Activated CD4-positive, CD25-positive, alpha-beta regulatory T cell treated with anti-CD3 and anti-CD28 coated beads, Interleukin-2, amount 50 U/mL, for 24 hours (primary cell): ENCODE results near the gene KCND3.

Experiments
- ATAC-seq, 2 donors: fragments of 150-1000 bp; cut with Tn5 transposase; one replicate each; pipeline ENCODE4 v1.10.0; 2021; ENCODE audit warnings: mild to moderate bottlenecking in 1 of 2, moderate library complexity in 1 of 2

KCND3 gene

DNA sequence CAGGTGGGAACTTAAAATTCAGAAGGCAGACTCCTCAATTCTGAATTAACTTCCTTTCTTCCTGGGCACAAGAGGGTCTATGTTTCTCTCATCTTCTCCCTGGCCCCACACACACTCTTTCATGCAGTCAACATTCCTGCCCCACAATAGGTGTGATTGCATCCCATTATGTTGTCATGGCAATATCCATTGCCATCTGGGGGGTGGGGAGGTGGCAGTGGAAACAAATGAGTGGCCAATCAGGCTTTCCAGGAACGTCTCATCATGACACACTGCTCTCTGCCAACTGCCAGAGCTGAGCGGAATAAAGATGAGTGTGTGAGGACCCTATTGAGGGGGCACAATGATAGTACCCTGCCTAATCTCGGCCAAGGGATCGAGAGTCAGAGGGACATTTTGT lies 80.4 kb downstream of the KCND3 start:
- ATAC-seq, result no peak

GRCh38 chr1:111908011-111908621 lies 81.4 kb downstream of the KCND3 start:
- ATAC-seq, result no peak

- ATAC-seq, result peak; percentile 25 to 28
These were observed 82.1 kb downstream of the KCND3 start for GRCh38 chr1:111907321-111907720.

DNA sequence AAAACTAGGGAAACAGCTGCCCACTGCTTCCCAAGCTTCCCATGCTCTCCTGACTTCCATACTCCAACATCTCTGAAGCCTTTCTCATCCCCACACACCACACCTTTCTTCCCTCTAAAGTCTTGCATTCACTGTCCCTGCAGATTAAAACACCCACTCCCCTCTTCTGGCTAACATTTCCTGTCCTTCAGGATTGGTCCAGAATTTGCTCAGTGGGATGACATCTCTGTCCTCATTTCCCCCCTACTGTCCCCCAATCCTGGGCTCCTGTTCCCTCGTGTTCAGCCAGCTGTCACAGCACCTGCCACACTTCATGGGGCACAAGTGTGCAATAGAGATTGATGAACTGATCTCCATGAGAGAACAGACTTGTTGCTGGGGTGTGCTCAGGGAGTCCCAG lies 82.7 kb downstream of the KCND3 start:
- ATAC-seq, result no peak

GRCh38 chr1:111906111-111906510 lies 83.4 kb downstream of the KCND3 start:
- ATAC-seq, result no peak

GRCh38 chr1:111904478-111905218 lies 84.8 kb downstream of the KCND3 start:
- peak; percentile 78 to 89 for ATAC-seq

DNA sequence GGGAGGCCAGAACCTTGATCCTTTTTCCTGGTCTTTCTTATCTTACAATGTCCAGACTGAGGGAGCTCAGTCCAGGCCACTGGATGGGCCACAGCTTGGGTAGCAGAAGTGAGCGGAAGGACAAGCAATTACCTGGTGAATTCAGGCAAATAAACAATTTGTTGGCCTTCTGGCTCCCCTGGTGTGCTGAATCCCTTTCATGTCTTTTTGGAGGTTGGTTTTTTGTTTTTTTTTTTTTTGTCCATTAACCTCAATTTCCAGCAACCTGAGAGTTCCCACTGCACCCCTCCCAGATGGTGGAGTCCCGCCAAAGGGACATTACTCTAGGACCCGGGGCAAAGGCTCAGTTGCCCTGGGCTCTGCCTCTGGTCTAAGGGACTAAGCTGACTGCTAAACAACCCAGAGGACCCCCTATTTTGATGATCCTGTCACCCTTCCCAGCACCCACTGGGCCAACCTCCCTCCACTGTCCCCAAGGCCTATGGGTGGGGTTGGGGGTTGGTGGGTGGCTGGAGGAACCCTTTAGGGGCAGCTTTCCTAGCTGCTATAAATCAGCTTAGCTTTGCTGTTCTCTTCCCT lies 85.5 kb downstream of the KCND3 start:
- ATAC-seq, result no peak

GRCh38 chr1:111903148-111903870 lies 86.2 kb downstream of the KCND3 start:
- no peak for ATAC-seq

DNA sequence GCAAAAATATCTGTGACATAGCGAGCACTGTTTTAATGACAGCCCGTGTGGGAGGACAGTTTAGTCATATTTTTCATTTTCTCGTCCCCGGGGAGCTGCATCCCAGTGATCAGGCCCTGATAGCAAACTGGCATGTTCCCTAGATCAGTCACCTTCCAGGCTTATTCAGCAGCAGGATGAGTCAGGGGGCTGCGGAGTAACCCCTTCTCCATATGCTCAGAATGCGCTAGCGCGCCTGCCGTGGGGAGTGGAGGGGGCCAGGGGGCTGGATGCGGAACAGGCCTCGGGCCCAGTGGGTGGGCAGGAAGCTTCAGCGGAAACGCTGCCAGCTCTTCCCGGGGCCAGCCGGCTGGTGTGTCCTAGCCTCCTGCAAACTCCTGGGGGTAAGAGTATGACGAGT lies 94.0 kb downstream of the KCND3 start:
- ATAC-seq, result no peak

DNA sequence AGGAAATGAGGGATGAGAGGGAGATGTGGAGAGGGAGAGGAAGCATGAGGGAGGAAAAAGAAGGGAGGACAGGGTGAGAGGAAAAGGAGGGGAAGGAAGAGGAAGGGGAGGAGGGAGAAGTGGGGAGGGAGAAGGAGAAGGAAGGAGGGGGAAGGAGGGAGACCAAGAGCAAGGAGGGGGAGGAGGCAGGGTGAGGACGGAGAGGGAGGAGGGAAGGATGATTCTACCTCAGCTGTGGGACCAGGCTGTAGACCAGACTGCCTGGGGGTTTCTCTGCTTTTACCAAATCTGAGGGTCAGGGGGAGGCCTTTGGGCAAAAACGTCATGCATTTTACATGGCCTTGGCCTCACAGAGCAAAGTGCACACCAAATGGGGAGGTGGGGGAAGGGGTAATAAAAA lies 94.5 kb downstream of the KCND3 start:
- no peak for ATAC-seq

DNA sequence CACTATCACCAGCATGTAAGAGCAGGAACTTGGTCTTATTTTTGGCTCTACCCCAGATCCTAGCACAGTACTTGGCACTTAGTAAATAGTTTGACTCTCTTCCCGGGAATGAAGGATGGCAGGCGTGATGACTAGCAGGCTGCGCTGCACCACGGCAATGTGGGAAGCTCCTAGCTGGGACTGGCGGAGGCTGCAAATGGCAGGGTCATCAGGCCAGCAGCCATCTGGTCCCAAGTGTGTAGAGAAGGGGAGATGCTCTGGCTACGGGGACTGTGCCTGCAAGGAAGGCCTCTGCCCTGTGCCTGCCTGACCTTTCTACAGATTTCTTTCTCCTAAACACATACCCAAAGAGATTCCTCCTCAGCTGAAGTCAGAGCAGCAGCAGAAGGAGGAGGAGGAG lies 95.0 kb downstream of the KCND3 start:
- no peak for ATAC-seq

DNA sequence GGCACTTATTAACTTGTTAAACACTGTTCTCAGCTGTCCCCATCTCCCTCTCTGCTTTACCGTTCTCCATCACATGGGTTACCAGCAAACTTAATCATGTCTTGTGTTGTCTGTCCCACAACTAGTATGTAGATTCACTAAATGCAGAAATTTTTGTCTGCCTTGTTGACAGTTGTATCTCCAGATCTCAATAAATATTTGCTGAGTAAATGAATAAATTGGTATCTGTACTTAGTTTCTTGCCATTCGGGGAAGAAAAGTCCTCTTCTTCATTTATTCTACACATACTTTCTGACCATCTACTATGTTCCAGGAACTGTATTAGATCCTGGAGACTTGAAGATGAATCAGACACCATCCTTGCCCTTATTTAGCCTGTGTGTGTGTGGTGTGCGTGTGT lies 97.9 kb downstream of the KCND3 start:
- no peak for ATAC-seq

DNA sequence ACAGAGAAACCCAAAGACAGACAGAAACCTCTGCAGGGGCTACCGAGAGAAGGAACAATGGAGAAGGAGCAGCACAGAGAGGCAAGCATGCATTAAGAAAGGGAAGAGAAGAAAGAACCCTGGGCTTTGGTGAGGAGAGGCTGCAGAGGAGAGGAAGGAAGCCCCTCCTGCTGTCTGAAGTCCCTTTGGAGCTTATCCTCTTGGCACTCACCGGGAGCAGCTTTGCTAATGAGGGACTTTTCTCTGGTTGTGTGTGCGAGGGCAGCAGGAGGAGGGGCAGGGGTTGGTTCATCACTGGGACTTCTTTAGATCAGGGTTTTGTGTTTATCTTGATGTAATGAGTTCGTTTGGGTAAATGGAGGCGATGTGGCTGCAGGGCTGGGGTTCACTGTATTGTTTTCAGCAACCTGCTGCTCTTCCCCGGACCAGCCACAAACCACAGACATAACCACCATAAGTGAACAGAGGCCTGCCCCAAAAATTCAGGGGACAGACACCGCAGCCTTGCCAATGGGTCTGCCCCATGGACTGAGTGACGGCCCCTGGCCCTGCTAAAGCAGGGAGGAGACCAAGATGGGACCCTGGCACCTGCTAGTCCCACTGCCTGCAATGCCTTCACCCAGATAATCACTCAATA lies 100.6 kb downstream of the KCND3 start:
- no peak for ATAC-seq

DNA sequence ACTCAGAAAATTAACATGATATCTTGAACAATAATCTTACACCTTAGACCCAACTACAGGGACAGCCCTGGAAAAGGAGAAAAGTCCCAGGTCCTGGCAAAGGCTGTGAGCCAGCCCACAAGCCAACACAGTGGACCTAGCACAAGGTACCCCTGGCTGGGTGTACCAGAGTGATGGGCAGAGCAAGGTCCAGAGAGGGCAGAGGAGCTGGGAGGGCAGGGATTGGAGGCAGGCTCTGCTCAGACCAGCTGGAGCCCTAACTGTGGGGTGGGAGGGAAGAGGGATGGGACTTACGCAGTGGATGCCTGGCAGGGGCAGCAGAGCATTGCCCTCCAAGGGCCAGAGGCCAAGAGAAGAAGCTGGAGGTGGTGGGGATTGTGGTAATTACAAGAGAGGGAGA lies 101.6 kb downstream of the KCND3 start:
- no peak for ATAC-seq

DNA sequence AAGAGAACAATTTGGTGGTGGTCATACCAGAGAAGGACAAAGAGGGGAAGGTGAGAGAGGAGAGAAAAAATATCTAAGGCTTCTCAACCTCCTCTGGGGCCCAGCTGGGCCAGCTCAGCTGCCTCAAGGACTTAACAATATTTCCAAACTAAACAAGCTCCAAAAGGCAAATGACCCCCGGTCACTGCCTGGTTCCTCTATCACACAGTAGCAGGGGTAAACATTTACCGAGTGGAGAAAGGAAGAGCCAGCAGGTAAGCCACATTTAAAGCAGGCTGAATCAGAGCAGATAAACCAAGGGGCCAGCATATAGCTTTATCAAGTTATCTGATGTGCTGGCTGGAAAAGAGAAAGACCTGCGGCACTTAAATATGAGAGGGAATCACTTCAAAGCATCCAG lies 102.1 kb downstream of the KCND3 start:
- ATAC-seq, result no peak

DNA sequence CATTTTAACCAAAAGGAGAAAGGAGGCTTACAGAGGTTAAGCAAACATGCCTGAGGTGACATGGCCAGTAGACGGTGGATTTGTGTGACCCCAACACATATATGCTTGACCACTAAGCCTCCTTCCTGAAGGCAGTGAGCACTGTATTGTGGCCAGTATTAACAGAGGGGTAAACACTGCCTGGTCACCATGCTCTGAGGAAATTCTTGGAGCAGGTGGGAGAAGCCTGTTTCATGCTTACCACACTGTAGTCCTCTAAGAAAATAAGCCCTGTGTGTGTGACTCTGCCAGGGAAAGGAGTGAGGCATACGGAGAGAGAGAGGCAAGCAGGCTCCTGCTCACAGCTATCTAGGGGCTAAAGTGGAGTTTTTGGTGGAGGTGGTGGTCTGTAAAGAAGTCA lies 102.7 kb downstream of the KCND3 start:
- ATAC-seq, result no peak

DNA sequence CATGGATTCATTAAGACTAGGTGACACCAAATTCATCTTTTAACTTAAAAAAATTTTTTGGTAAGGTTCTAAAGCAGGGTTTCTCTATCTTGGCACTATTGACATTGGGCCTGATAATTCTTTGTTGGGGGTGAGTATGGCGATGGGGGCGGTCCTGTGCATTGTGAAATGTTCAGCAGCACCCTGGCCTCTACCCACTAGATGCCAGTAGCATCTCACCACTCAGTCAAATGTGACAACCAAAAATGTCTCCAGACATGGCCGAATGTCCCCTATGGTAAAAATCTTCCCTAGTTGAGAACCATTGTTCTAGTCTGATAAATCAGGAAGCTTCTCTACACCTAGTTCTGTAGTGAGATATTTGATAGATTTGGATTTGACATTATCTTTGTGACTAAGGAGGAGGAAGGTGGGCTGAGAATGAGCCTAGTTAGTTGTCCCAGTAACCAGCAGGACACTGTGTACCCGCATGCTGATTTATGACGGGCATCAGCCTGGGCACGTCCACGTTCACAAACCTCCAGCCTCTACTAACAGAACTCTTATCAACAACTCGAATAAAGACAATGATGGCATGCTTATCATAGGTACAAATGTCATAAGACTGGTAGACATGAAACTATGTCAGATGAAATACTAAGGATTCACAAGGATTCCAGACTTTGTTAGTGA lies 104.6 kb downstream of the KCND3 start:
- no peak for ATAC-seq

DNA sequence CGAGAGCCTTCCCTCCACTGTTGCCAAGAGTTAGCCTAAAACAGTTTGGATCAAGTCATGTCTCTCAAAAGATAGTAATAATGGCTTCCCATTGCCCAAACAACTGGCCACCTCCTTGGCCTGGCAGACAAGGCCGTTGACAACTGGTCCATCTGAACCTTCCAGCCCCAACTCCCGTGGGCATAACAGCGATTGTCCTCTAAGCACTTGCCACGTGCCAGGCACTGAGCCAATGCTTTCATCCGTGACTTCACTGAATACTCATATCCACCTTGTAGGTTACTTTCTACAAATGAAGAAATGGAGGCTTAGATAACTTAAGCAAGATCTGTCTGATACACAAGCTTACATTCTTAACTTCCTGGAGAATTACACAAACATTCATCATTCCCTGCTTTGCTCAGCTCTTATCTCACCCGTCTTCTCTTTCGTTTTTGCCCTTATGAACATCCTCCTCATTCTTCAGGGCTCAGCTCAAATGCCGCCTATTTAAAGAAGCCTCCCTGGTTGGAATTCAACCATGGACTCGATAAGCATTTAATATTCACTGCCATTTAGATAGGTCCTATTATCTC lies 106.4 kb downstream of the KCND3 start:
- ATAC-seq, result no peak

- ATAC-seq, result no peak
These were observed 106.9 kb downstream of the KCND3 start for GRCh38 chr1:111882559-111882958.

- no peak for ATAC-seq
These were observed 108.3 kb downstream of the KCND3 start for GRCh38 chr1:111880881-111881837.

GRCh38 chr1:111879081-111879480 lies 110.4 kb downstream of the KCND3 start:
- ATAC-seq, result no peak
